HepG2 (cell line): ENCODE measurements around the gene HPGD.

Experiments
- CTCF ChIP-seq: sonication (generic); formaldehyde crosslinking; IDR thresholded peaks from 2 replicates; pipeline ENCODE4 v1.5.0; 2020; ENCODE audit warnings: mild to moderate bottlenecking, missing genetic modification reagents, moderate library complexity
- GABPA ChIP-seq, 2 experiments: IDR thresholded peaks; 2 replicates each; pipeline ENCODE4 v1.6.1; 2011 to 2016; ENCODE audit warnings: low read depth in 2 of 2, low read length in 1 of 2, missing biosample characterization in 1 of 2, missing genetic modification characterization in 1 of 2
- JUND ChIP-seq: sonication (generic); formaldehyde crosslinking; IDR thresholded peaks from 2 replicates; pipeline ENCODE4 v1.8.0; 2022; ENCODE audit warnings: mild to moderate bottlenecking, missing genetic modification reagents
- MAX ChIP-seq: IDR thresholded peaks from 2 replicates; pipeline ENCODE4 v1.6.1; 2012; ENCODE audit warnings: inconsistent platforms
- MTERF4 ChIP-seq: sonication (generic); formaldehyde crosslinking; IDR thresholded peaks from 2 replicates; pipeline ENCODE4 v1.8.0; 2023; ENCODE audit warnings: mild to moderate bottlenecking, missing genetic modification reagents
- MTF1 ChIP-seq: sonication (generic); formaldehyde crosslinking; IDR thresholded peaks from 2 replicates; pipeline ENCODE4 v1.5.0; 2020; ENCODE audit warnings: missing genetic modification reagents
- NCOA5 ChIP-seq: sonication (generic); formaldehyde crosslinking; IDR thresholded peaks from 2 replicates; pipeline ENCODE4 v1.4.0; 2020; ENCODE audit warnings: missing genetic modification reagents
- POLR2A ChIP-seq, 2 experiments: IDR thresholded peaks; 2 replicates each; pipeline ENCODE4 v1.6.1; 2011; ENCODE audit warnings: low read depth in 2 of 2, low read length in 2 of 2, mild to moderate bottlenecking in 1 of 2, moderate library complexity in 1 of 2; ENCODE audit not compliant: insufficient read depth in 1 of 2
- RNF2 ChIP-seq: fragments of 450-650 bp; conservative IDR thresholded peaks from 2 replicates; pipeline ENCODE4 v1.6.1; 2016; ENCODE audit warnings: low read depth
- TBX3 ChIP-seq: fragments of 450-650 bp; IDR thresholded peaks from 2 replicates; pipeline ENCODE4 v1.6.1; 2017; ENCODE audit warnings: antibody characterized with exemption, mild to moderate bottlenecking, inconsistent platforms, borderline replicate concordance
- ZNF138 ChIP-seq: sonication (generic); formaldehyde crosslinking; IDR thresholded peaks from 2 replicates; pipeline ENCODE4 v1.5.0; 2020; ENCODE audit warnings: mild to moderate bottlenecking, low read depth, missing genetic modification reagents
- ZNF160 ChIP-seq: sonication (generic); formaldehyde crosslinking; IDR thresholded peaks from 2 replicates; pipeline ENCODE4 v1.8.0; 2022; ENCODE audit warnings: mild to moderate bottlenecking, inconsistent platforms, missing genetic modification reagents
- ZNF747 ChIP-seq: sonication (generic); formaldehyde crosslinking; IDR thresholded peaks from 2 replicates; pipeline ENCODE4 v1.8.1; 2023; ENCODE audit warnings: missing genetic modification reagents, mild to moderate bottlenecking, borderline replicate concordance

- TF ChIP-seq CTCF (no peak), ZNF160 (CRISPR knock-in tag) (no peak), MTERF4 (CRISPR knock-in tag) (no peak), JUND (CRISPR knock-in tag) (no peak), ZNF747 (CRISPR knock-in tag) (no peak), GABPA (IDR thresholded peaks at IDR 0.05; ENCODE audit: low read depth, low read length) (no peak), GABPA (CRISPR knock-in tag; IDR thresholded peaks at IDR 0.05; ENCODE audit: low read depth) (no peak), ZNF138 (CRISPR knock-in tag) (no peak), NCOA5 (no peak), TBX3 (no peak), MTF1 (no peak), RNF2 (no peak), MAX (no peak), POLR2A (IDR thresholded peaks at IDR 0.05; ENCODE audit: insufficient read depth in 1 of 2, low read depth in 2 of 2, low read length in 2 of 2) (no peak)
These were observed 33.7 kb upstream of the HPGD start for GRCh38 chr4:174555789-174556630.
